GM18520 (cell line): ENCODE results near the gene RABGAP1.

ENCODE experiments used
- ATAC-seq: cut with Tn5 transposase; IDR thresholded peaks from one replicate; pipeline ENCODE4 v1.9.1; 2021; ENCODE audit not compliant: unreplicated experiment

RABGAP1 gene

GRCh38 chr9:122944960-122945888 is 4.4 kb downstream of the RABGAP1 start:
- no peak for ATAC-seq

DNA sequence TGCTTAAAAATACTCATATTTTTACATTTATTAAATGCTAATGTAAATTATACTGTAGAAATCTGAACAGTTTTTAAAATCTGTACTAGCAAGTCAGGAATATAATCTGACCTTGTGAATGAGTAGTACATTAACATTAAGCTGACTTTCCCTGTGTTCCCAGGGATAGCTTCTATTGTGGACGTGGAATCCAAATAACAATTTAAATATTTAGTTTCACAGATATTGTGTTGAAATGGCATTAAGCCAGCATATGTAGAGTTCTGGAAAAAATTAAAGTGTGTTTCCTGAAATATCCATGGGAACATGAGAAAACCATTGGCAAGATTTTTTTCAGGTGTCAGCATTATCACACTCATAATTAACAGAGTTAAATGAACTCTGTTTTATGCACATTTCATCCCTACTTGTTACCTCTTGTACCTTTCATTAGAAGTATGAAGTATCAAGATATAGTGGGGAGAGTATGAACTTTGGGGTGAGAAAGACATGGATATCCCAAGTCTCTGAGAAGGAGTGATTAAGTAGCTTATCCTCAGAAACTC is 5.7 kb downstream of the RABGAP1 start:
- no peak for ATAC-seq

- ATAC-seq: peak; percentile 82
These were observed 7.5 kb downstream of the RABGAP1 start for GRCh38 chr9:122948313-122948712.

- no peak for ATAC-seq
These were observed 8.9 kb downstream of the RABGAP1 start for GRCh38 chr9:122949696-122950095.

DNA sequence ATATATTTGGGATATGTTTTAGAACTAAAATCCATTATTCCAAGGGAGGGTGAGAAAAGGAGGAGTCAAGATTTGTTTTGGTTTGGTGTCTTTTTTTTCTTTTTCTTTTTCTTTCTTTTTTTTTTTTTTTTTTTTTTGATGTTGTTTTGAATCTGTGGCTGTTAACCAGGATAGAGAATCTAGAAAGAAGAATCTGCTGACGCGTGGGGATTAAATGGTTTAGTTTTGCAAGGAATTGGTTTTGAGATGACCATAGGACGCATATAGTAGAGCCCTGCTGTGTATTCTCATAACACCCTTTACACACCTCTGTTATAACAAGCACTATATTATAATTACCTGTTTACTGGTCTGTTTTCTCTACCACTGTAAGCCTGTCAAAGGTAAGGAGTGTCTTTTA is 9.4 kb downstream of the RABGAP1 start:
- ATAC-seq: no peak

DNA sequence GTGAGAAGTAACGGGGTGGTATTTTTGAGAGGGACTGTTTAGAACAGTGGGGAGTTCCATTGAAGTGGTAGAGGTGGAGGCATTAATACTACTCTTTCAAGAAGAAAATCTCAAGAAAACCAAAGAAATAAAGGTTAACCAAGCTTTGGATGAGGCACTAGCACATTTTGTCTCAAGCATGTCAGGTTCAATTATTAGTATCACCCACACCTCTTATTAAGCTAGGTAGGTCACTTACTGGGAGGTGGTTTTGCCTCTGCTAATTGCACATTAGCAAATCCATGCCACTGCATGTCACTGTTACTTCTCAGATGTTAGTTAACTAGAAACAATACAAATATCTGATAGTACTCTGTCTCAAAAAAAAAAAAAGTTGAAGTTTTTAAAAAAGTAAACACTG is 10.2 kb downstream of the RABGAP1 start:
- no peak for ATAC-seq

DNA sequence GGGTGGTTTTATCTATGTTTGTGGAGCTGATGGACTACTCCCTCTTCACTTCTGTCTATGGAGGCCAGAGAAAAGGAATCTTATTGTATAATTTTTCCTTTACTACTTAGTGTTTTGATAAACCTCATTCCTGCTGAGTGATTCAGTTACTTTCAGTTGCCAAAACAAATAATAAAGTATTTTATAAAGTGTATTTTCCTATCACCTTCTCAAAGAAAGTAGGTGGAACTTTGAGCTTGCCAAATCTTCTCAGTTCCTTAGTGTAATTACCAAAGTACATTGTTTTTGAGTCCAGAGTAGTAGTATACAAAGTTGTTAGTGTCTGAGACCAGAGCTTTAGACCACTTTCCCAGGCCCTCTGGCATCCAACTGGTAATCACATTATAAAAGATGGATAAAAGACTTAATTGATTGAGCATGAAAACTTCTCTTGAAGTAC is 13.5 kb downstream of the RABGAP1 start:
- ATAC-seq: no peak

- no peak for ATAC-seq
These were observed 15.1 kb downstream of the RABGAP1 start for GRCh38 chr9:122955961-122956360.

- no peak for ATAC-seq
These were observed 20.3 kb downstream of the RABGAP1 start for GRCh38 chr9:122961139-122961538.

- ATAC-seq: no peak
These were observed 34.4 kb downstream of the RABGAP1 start for GRCh38 chr9:122975196-122975595.

GRCh38 chr9:122978601-122979000 is 37.8 kb downstream of the RABGAP1 start:
- no peak for ATAC-seq

DNA sequence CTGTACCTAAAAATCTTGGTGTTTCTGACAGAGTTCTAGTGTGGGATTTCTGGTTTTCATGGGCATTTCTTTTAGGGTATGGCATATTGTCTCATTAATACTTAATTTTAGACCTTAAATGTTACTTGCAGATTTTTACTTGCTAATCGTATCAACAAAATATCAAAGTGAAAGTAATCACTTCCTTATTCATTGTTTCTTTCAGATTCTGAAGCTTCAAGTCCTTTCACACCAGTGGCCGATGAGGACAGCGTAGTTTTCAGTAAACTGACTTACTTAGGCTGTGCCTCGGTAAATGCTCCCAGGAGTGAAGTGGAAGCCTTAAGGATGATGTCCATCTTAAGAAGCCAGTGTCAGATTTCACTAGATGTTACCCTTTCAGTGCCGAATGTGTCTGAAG is 45.2 kb downstream of the RABGAP1 start:
- ATAC-seq: no peak

DNA sequence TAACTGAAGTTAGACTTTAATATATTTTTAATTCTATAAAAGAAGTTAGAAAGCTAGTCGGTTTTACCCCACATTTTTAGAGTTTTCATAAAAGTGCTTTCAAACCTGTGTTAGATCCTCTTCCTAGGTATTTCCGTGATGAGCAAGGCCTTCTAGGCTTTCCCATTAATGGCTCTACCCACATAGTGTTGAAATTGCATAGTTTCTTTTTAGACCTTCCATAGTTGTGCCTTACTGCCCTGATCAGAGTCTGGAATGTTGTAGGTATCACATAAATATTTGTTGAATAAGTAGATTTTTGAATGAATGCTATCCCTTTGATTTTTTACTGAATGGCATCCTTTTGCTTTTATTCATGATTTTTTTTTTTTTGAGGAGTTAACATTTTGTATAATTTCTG is 47.3 kb downstream of the RABGAP1 start:
- ATAC-seq: no peak

DNA sequence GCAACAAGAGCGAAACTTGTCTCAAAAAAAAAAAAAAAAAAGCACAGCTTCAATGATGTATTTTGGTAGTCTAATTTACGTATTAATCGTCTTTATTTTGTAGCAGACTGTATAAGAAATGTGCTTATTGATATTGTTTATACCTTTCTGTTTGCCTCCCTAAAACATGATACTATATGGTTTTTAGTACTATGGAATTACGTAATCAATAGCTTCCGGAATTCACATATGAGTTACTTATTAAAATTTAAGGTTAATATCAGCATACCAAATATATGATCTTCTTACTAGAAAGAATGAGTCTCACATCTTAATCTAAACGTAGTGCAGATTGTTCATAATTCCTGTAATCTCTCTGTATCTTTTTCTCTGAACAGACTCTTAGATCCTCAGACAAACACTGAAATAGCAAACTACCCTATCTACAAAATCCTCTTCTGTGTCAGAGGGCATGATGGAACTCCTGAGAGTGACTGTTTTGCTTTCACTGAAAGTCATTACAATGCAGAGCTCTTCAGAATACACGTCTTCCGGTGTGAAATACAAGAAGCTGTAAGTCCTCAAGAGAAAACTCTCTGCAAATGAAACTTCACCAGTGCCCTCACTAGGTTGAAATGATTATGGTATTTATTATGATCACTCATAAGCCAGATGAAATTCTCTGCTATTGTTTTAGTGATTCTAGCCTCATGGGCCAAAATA is 48.3 kb downstream of the RABGAP1 start:
- peak; percentile 47 for ATAC-seq

- ATAC-seq: no peak
These were observed 50.6 kb downstream of the RABGAP1 start for GRCh38 chr9:122991370-122991830.

DNA sequence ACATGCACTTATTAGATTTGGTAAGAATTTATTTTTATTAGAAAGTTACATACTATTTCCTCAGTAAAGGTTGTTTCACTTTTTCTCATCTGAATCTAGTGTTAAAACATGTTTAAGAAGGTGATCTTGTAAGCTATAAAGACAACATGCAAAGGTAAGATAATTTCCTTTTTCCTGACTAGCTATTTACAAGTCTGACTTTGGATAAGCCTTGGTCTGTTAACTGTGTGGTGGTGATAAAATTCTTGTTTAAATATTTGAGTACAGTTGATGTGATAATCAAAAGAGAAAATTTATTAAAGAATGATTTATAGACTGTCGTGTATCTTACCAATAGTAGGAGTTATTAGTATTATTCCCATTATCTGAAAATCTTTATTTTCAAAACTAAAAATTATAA is 55.8 kb downstream of the RABGAP1 start:
- ATAC-seq: no peak

DNA sequence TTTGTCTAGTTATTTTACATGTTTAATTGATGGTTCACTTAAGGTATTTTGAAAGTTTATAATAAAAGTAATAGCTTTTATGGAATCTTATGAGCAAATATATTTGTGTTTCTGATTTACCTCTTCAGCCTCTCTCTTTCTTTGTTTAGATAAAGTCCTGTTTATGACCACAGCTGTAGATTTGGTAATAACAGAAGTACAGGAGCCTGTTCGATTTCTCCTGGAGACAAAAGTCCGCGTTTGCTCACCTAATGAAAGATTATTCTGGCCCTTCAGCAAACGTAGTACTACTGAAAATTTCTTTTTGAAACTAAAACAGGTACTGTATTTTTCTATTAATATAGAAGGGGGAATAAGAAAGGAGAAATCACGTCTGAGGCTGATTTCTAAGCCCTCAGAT is 57.6 kb downstream of the RABGAP1 start:
- no peak for ATAC-seq

GRCh38 chr9:123000371-123001068 is 59.7 kb downstream of the RABGAP1 start:
- ATAC-seq: no peak

DNA sequence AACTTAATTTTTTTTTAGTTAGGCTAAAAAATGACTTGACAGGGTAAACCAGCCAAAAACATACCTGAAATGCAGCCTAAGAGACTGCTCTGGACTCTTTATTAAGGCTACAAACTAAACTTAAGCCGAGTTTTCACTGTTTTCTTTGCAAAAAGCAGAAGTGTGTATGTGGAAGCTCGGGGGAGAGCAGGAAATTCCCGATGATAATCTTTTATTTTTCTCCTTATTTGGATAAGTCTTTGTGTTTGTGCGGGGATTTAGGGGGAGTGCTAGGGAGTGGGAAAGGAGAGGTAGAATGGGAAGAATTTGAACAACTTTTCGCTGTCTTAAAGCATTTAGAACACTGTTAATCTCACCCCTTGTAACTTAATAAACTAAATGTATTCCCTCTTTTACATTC is 61.9 kb downstream of the RABGAP1 start:
- no peak for ATAC-seq

DNA sequence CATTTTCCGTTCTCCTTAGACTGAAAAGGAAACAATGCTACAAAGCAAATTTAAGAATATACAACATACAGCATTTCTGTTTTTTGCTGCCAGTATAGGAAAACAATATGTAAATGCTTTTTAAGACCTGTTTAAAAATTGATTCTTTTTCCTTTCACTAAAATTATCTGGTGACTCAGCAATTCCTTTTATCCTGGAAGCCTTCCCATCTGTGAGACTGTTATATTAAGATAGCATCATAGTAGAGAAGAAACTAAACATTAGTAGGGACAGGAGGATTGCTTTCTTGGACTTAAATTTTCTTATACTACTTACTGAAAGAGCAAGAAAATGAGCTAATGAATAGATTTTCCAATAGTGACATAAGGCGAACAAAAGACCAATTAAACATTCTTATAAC is 62.6 kb downstream of the RABGAP1 start:
- ATAC-seq: no peak

GRCh38 chr9:123005964-123006363 is 65.1 kb downstream of the RABGAP1 start:
- no peak for ATAC-seq
